Heart left ventricle (tissue), 16 donors: ENCODE results near the gene SLC22A4. TPM values are rescaled to one million over a fixed set of nuclear protein-coding genes. Genes with fewer than 3 reads are reported as not detected.

Experiments used
- ATAC-seq, 4 donors: fragments of 200-7000 bp; cut with Tn5 transposase; one replicate each; pipeline ENCODE4 v1.9.1; 2020 to 2022; ENCODE audit warnings: moderate library complexity in 4 of 4, mild to moderate bottlenecking in 3 of 4, moderate number of reproducible peaks in 1 of 4
- DNase-seq, 5 donors: peaks; one replicate each; pipeline ENCODE4 v3.0.0-alpha.2; 2020
- H3K27ac ChIP-seq, 12 donors: fragments of 200-600 bp; sonication (generic) in 4 of 12; one replicate each; pipeline versions ENCODE4 v1.5.0 to v1.8.0; 2016 to 2022; ENCODE audit warnings: mild to moderate bottlenecking in 2 of 12
- H3K27me3 ChIP-seq, 9 donors: fragments of 200-600 bp; sonication (generic) in 2 of 9; one replicate each; pipeline versions ENCODE4 v1.5.1 to v1.8.0; 2016 to 2022; ENCODE audit warnings: mild to moderate bottlenecking in 3 of 9
- H3K36me3 ChIP-seq, 9 donors: fragments of 200-600 bp; sonication (generic) in 2 of 9; one replicate each; pipeline versions ENCODE4 v1.5.0 to v1.8.0; 2018 to 2022; ENCODE audit warnings: mild to moderate bottlenecking in 2 of 9
- H3K4me1 ChIP-seq, 12 donors: fragments of 200-600 bp; sonication (generic) in 4 of 12; one replicate each; pipeline versions ENCODE4 v1.5.0 to v1.8.0; 2016 to 2022; ENCODE audit warnings: mild to moderate bottlenecking in 3 of 12
- H3K4me3 ChIP-seq, 12 donors: fragments of 200-600 bp; sonication (generic) in 4 of 12; one replicate each; pipeline versions ENCODE4 v1.5.0 to v1.8.0; 2017 to 2022; ENCODE audit warnings: mild to moderate bottlenecking in 9 of 12, moderate library complexity in 4 of 12
- H3K9me3 ChIP-seq, 12 donors: fragments of 200-600 bp; sonication (generic) in 4 of 12; one replicate each; pipeline versions ENCODE4 v1.5.0 to v1.8.0; 2016 to 2022; ENCODE audit warnings: mild to moderate bottlenecking in 1 of 12
- POLR2A ChIP-seq, 2 donors: fragments of 450-650 bp; IDR thresholded peaks; one replicate each; pipeline ENCODE4 v1.6.1; 2017; ENCODE audit warnings: antibody characterized with exemption in 2 of 2, mild to moderate bottlenecking in 2 of 2, moderate library complexity in 2 of 2
- WGBS, 4 donors: extraction: QIAGEN DNeasy Blood & Tissue Kit in 2 of 4; methylation state at CpG; one replicate each; pipeline versions ENCODE4 v1.1.5 to v1.1.7; 2013 to 2018; 5-methylcytosine and 5-hydroxymethylcytosine counted together
- intact Hi-C, 10 donors: fragments of 100-400 bp; cut with DNase I; formaldehyde crosslinking; loops; one replicate each; pipeline versions ENCODE4 v1.11.1 to v1.14.2; 2022
- polyA plus RNA-seq, 2 donors: library from polyadenylated mRNA; stranded (reverse); fragments of 200-250 nt; gene quantifications; one replicate each; pipeline ENCODE4 v1.2.3, GENCODE V29; 2013
- total RNA-seq, 9 donors: library from RNA; depleted of rRNA in 2 of 9; stranded (reverse); fragments of >200 nt in 2 of 9; fragmentation: NEBNext Ultra II Directional in 3 of 9; extraction: Animal tissue kit (Norgen Biotek cat#: 25700) in 3 of 9; gene quantifications; one replicate each; pipeline versions ENCODE4 v1.1.0 to v1.2.4, GENCODE V29; 2016 to 2023
- TF ChIP-seq, protein P1 (sequence below), 12 donors: fragments of 200-600 bp; sonication (generic) in 4 of 12; IDR thresholded peaks; one replicate each; pipeline versions ENCODE4 v1.5.0 to v1.8.0; 2018 to 2022; ENCODE audit warnings: antibody characterized with exemption in 12 of 12, mild to moderate bottlenecking in 5 of 12
- donor health status: ischemic (EF 13 %, LVEDD 7.1; RV severe dilation, severe dysfunction).
- donor health status: healthy with polysubstance abuse.
- donor health status: DM: no; HTN: yes; CAD: no.
- donor health status: DM: no; HTN: no; CAD: no.
- donor health status: ischemic (EF 25% LVEDD 6.9; RV normal size, moderate dysfunction).
- donor health status: ischemic (EF 25% LVEDD 5.7; RV mildly dilated, moderate dysfunction).
- donor health status: healthy.
- donor health status: DM: yes; HTN: yes; CAD: no.
- donor health status: ischemic (EF 35%, LVEDD 5.7; RV mildly dilated, moderate dysfunction).
- donor health status: nonischemic (EF 11% LVEDD 7.7; RV severe dilation, severe dysfunction).
- donor health status: DM: yes; HTN: yes; CAD: no.
- donor health status: PGD.
- donor health status: ischemic (EF 29% LVEDD 5.4; RV normal size, mild dysfunction).
- donor health status: nonischemic (EF 23%, LVEDD 6.1; RV moderate dilation, normal function).

The SLC22A4 gene
- total and polyA plus RNA-seq, 11 donors: 0.30 to 4.9 (median 2.2) TPM

DNA sequence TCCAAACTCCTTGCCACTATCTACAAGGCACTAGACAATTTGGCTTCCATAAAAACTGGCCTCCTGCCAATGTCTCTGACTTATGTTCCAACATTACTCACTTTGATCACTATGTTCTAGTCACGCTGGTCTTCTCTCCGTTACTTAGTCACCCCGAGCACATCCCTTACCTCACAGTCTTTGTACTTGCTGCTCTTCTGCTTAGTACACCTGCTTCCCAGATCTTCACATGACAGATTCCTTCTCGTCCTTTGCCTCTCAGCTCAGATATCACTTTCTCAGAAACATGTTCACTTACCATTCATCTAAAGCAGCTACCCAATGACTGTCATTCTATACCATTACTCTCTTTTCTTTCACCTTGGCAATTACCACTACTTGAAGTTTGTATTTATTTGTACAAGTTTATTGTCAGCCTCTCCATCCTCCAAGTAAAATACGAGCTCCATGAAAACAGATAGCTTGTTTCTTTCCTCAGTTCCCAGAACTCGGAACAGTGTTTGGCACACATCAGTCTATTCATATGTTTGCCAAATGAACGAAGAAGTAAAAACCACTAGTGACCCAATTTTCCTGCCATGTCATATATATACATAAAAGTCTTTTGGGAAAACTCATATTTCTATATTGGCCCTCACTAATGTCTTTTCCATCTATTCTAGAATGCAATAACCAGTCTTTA lies 69.4 kb downstream of the SLC22A4 start:
- intact Hi-C loops: loop anchor here in 5 of 10 donors (2.0 to 10.0 kb wide), 3 partner anchors 69 to 71 kb away; partner anchors contain the start of gene SLC22A4 (in 5 of the 5)
- Histone ChIP-seq H3K36me3 (peaks cover 0 to 6% (median 0%) of the 10 kb centered on the region in 9 donors), H3K9me3 (no peaks in the 10 kb centered on the region), H3K27me3 (no peaks in the 10 kb centered on the region), H3K27ac (peak overlapping the region; percentile 58 to 92 (median 74)), H3K4me1 (peaks cover 0 to 34% (median 17%) of the 10 kb centered on the region in 12 donors), H3K4me3 (no peak overlapping the region)
- peak; percentile 86 to 93 (median 88) for ATAC-seq
- 27 to 38% (median 32%) methylated on average over 7 of the region's 7 CpGs for WGBS, 4 donors
- TF ChIP-seq POLR2A (IDR thresholded peaks at IDR 0.05): no peak
- TF ChIP-seq, protein P1, sequence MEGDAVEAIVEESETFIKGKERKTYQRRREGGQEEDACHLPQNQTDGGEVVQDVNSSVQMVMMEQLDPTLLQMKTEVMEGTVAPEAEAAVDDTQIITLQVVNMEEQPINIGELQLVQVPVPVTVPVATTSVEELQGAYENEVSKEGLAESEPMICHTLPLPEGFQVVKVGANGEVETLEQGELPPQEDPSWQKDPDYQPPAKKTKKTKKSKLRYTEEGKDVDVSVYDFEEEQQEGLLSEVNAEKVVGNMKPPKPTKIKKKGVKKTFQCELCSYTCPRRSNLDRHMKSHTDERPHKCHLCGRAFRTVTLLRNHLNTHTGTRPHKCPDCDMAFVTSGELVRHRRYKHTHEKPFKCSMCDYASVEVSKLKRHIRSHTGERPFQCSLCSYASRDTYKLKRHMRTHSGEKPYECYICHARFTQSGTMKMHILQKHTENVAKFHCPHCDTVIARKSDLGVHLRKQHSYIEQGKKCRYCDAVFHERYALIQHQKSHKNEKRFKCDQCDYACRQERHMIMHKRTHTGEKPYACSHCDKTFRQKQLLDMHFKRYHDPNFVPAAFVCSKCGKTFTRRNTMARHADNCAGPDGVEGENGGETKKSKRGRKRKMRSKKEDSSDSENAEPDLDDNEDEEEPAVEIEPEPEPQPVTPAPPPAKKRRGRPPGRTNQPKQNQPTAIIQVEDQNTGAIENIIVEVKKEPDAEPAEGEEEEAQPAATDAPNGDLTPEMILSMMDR (IDR thresholded peaks at IDR 0.05): no peak
- peak in 4 of 5 donors; percentile 54 to 76 (median 55) for DNase-seq

DNA sequence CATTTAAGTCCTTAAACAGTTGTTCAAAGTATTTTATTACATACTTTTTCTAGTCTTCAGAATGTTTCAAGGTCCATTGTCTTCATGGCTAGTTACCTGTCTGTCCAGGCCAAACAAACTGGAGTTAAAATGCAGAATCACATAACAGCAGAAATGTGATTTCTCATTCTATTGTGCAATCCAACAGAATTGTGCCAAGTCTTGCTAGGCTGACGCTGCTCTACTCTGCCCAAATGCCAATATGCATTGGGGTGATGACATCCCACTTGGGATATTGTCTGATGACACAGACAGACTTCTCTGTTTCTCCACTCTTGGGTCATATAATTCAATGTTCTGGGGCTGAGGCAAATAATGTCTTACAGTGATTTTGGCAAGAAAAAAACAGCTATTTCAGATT lies 70.1 kb downstream of the SLC22A4 start:
- H3K9me3 ChIP-seq: no peaks in the 10 kb centered on the region
- H3K27ac ChIP-seq: peak overlapping the region; percentile 58 to 92 (median 74)
- DNase-seq: peak in 2 of 5 donors; percentile 37 to 54
- 27 to 40% (median 32%) methylated on average over 1 of the region's 1 CpG for WGBS, 4 donors
- H3K4me1 ChIP-seq: peaks cover 0 to 35% (median 23%) of the 10 kb centered on the region in 12 donors
- ATAC-seq: peak; percentile 67 to 86 (median 83)
- intact Hi-C loops: loop anchor here in 4 of 10 donors (5.0 to 10.0 kb wide), 2 partner anchors 70 to 72 kb away; partner anchors contain the start of gene SLC22A4 (in 4 of the 4)
- H3K27me3 ChIP-seq: no peaks in the 10 kb centered on the region
- TF ChIP-seq, protein P1 (IDR thresholded peaks at IDR 0.05): no peak
- peaks cover 0 to 6% (median 0%) of the 10 kb centered on the region in 9 donors for H3K36me3 ChIP-seq
- no peak overlapping the region for H3K4me3 ChIP-seq

DNA sequence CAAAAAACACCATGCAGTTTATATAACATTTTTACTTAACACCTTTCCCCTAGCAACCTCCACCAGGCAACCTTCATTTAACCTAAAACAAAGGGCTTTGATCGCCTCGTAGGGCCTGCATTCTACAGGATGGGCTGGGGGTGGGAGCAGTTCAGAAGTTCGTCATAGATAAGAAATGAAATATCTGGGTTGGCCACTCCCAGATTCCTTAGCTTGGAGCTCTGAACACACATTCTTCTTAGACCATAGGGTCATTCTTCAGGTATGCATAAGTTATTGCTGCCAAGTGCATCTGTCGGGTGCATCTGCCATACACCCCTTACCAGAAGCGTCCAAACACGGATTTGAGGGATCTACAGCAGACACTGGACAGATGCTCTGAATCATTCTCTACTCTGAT lies 71.0 kb downstream of the SLC22A4 start:
- H3K36me3 ChIP-seq: peaks cover 0 to 6% (median 0%) of the 10 kb centered on the region in 9 donors
- intact Hi-C loops: loop anchor here in 3 of 10 donors (5.0 to 10.0 kb wide), 2 partner anchors 63 to 70 kb away; partner anchors contain the start of gene SLC22A4 (in 2 of the 3)
- no peak overlapping the region for H3K4me3 ChIP-seq
- no peak for TF ChIP-seq POLR2A (IDR thresholded peaks at IDR 0.05)
- TF ChIP-seq, protein P1 (IDR thresholded peaks at IDR 0.05): no peak
- DNase-seq: no peak
- H3K27ac ChIP-seq: peak overlapping the region in 9 of 12 donors; percentile 59 to 92 (median 78)
- no peaks in the 10 kb centered on the region for H3K27me3 ChIP-seq
- ATAC-seq: no peak
- WGBS, 4 donors: 55 to 66% (median 65%) methylated on average over 6 of the region's 6 CpGs
- no peaks in the 10 kb centered on the region for H3K9me3 ChIP-seq
- peaks cover 0 to 38% (median 25%) of the 10 kb centered on the region in 12 donors for H3K4me1 ChIP-seq

DNA sequence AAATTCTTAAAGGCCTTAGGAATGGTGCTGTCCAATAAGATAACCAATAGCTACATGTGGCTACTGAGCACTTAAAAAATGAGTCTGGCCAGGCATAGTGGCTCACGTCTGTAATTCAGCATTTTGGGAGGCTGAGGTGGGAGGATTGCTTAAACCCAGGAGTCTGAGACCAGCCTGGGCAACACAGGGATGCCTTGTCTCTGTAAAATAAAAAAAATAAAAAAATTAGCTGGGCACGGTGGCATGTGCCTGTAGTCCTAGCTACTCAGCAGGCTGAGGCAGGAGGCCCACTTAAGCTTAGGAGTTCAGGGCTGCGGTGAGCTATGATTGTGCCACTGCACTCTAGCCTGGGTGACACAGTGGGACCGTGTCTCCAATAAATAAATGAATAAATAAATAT lies 74.0 kb downstream of the SLC22A4 start:
- no peak for ATAC-seq

More for the DNA sequence above, 74.0 kb downstream of the SLC22A4 start:
- 60 to 78% (median 72%) methylated on average over 4 of the region's 4 CpGs for WGBS, 4 donors
- Histone ChIP-seq H3K27me3 (no peaks in the 10 kb centered on the region), H3K36me3 (peaks cover 0 to 6% (median 0%) of the 10 kb centered on the region in 9 donors), H3K4me3 (peak overlapping the region in 1 of 12 donors; percentile 66), H3K4me1 (peaks cover 0 to 53% (median 32%) of the 10 kb centered on the region in 12 donors), H3K27ac (peak overlapping the region in 4 of 12 donors; percentile 27 to 93 (median 92)), H3K9me3 (no peaks in the 10 kb centered on the region)
- no peak for DNase-seq
- intact Hi-C loops: loop anchor here in 5 of 10 donors (2.0 to 10.0 kb wide), 4 partner anchors 66 to 75 kb away; partner anchors contain the start of gene SLC22A4 (in 3 of the 5)
- TF ChIP-seq, protein P1 (IDR thresholded peaks at IDR 0.05): no peak
- TF ChIP-seq POLR2A (IDR thresholded peaks at IDR 0.05): no peak
